ENCODE results near the gene HOXD9.

Gene HOXD9

GRCh38 chr2:176135035-176135440 is 12.5 kb downstream of the HOXD9 start:
- in situ Hi-C loops (cut with HindIII; ENCODE audit: low sequenced_read_pairs): loop anchor here (5.0 kb wide), 1 partner anchor 497 kb away; no protein-coding TSS in a partner anchor

- in situ Hi-C loops (cut with HindIII; ENCODE audit: low sequenced_read_pairs): loop anchor here (5.0 kb wide), 1 partner anchor 496 kb away; no protein-coding TSS in a partner anchor
These were observed 14.1 kb downstream of the HOXD9 start for GRCh38 chr2:176136374-176137251.

DNA sequence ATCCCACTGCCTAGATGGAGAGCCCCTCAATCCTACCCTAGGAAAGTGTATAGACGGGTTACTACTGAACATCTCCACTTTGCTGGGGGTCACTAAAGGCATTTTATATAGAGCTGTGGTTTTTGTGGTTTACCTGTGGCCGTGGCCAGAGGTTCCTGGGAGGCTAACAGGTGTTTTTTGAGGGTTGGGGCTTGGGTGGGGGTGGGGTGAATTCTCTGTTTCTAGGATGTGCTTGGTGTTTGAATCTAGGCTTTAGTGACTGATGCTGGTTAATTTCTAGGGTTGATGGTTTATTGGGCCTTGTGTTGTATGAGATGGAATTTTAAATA is 14.7 kb downstream of the HOXD9 start:
- in situ Hi-C loops (cut with HindIII; ENCODE audit: low sequenced_read_pairs): loop anchor here (5.0 kb wide), 1 partner anchor 495 kb away; no protein-coding TSS in a partner anchor

- in situ Hi-C loops (cut with HindIII; ENCODE audit: low sequenced_read_pairs): loop anchor here (5.0 kb wide), 1 partner anchor 494 kb away; no protein-coding TSS in a partner anchor
These were observed 15.4 kb downstream of the HOXD9 start for GRCh38 chr2:176137906-176138305.

GRCh38 chr2:176138526-176138922 is 16.0 kb downstream of the HOXD9 start:
- in situ Hi-C loops (cut with HindIII; ENCODE audit: low sequenced_read_pairs): loop anchor here (5.0 kb wide), 1 partner anchor 494 kb away; no protein-coding TSS in a partner anchor

GRCh38 chr2:176138923-176139660 is 16.6 kb downstream of the HOXD9 start:
- in situ Hi-C loops (cut with HindIII; ENCODE audit: low sequenced_read_pairs): loop anchor here (5.0 kb wide), 1 partner anchor 493 kb away; no protein-coding TSS in a partner anchor

DNA sequence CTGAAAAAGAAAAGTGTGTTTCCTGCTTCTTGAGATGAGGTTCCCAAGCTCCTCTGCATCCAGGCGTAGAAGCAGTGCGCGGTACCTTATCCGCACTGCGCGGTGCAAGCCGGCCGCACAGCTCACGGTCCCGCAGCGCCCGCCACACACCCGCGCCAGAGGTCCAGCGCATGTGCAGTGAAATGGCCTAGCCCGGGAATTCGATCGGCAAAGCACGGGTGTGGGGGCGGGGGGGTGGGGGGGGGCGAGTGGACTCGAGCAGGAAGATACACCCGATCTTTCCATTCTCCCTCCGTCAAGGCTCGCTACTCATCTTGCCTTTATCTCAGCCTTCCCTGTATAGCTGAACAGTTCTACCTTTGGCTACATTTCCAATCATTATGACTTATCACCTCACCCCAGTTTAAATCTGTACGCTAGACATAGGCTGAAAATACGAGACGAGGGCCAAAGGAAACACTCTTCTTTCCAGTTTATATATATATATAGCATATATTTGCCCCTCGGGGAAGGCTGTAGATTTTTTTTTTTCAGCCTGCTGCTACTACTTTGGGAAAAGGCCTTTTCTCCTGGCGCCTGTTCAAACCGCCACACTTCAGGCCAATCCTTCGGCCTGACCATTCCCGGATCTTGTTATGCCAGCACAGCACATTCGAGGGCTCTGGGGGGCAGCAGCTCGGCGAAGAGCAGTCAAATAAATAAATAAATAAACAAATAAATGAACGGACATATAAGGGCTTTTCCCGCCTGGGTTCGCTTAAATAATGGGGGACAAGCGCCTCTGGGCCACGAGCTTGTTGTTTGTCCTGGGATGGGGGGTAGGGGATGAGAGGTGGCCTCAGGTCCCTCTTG is 17.4 kb downstream of the HOXD9 start:
- in situ Hi-C loops (cut with HindIII; ENCODE audit: low sequenced_read_pairs): loop anchor here (5.0 kb wide), 1 partner anchor 492 kb away; no protein-coding TSS in a partner anchor

DNA sequence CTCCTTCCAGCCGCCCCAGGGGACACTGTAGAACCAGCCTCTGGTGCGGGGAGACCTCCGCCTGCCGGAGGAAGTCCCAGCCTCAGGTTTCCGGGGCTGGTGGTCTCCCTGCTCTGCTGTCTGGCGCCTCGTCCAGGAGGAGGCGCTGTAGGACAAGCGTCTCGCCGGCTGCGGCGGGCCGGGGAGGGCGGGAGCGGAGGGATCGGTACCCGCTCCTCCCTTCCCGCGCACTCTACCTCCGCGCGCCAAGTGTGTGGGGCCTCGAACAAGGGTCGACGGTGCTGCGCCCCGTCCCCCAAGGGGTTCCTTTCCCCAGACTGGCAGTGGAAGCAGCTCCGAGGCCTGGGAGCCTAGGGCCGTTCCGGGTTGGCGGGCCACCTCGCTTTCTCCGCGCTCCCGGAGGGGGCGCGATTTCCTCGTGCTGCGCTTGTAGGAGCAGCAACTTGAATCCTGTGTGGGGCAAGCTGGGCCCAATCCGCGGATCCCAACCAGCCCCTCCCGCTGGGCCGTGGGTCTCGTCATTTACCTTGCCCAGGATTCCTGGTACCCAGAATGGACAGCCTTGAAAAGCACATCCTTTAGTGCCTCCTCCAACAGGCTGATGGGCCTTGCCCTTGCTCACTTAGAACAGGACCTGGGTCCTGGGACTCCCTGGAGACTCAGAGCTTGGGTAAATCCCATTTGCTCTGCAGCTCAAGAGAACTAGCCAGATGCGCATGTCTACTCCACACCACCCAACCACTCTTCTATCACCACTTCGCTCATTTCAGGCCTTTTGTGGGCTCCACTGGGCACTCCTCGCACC is 18.2 kb downstream of the HOXD9 start:
- in situ Hi-C loops (cut with HindIII; ENCODE audit: low sequenced_read_pairs): no loop called here

DNA sequence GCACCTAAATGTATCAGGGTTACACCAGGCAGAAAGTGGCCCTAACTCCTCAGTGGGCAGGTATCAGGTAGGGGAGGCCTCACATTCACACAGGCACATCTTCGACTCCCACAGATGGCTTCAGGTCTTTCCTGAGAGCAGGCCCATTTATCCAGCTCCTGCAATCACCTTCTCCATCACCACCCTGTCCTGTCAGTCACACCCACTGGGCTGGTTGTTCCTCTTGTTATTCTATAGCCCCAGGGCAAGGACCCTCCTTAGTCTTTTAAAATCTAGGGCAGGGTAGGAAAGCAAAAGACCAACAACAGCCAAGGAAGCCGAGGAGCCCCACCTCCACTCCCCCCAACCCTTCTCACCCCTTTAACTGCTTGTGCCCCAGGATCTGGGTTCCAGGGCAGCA is 19.8 kb downstream of the HOXD9 start:
- in situ Hi-C loops (cut with HindIII; ENCODE audit: low sequenced_read_pairs): no loop called here

DNA sequence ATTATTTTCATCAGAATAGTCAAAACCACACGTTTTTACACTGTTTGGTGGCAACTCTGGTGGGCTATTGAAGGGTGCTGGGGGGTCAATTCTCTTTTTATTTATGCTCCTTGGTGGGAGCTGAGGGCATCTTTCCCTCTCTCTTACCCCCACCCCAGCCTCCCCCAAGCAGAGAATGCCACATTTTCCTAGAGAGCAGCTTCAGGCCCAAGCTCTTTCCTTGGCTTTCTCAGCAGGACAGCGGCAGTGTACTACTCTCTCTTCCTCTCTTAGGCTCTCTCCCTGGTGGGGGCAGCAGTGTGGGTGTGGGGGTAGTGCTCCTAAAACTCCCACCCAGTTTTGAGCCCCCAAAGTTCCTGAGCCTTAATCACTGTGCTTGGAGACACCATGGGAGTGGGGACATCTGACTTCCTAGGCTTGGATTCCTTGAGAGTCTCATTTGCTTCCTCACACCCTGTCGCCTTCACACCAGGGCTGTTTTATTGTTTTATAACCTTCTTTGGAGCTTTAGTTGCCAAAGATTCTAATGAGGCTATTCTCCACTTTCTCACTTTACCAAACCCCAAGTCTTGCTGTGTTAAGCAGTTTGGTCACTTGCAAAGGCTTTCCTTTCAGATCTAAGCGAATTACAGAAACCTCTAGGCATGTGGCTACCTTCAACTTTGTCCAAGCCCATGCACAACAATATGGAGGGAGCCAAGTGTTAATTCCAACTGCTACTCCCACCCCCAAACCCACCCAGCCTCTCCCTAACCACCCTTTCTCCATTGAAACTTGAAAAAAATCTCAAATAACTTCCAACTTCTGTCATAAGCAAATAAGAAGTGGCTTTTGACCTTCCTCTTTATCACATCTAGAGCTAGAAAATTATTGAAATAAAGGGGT is 22.8 kb downstream of the HOXD9 start:
- in situ Hi-C loops (cut with HindIII; ENCODE audit: low sequenced_read_pairs): loop anchor here (5.0 kb wide), 1 partner anchor 47 kb away; no protein-coding TSS in a partner anchor

- in situ Hi-C loops (cut with HindIII; ENCODE audit: low sequenced_read_pairs): loop anchor here (5.0 kb wide), 1 partner anchor 46 kb away; no protein-coding TSS in a partner anchor
These were observed 23.6 kb downstream of the HOXD9 start for GRCh38 chr2:176146101-176146500.

GRCh38 chr2:176146645-176147044 is 24.1 kb downstream of the HOXD9 start:
- in situ Hi-C loops (cut with HindIII; ENCODE audit: low sequenced_read_pairs): loop anchor here (5.0 kb wide), 1 partner anchor 46 kb away; no protein-coding TSS in a partner anchor

DNA sequence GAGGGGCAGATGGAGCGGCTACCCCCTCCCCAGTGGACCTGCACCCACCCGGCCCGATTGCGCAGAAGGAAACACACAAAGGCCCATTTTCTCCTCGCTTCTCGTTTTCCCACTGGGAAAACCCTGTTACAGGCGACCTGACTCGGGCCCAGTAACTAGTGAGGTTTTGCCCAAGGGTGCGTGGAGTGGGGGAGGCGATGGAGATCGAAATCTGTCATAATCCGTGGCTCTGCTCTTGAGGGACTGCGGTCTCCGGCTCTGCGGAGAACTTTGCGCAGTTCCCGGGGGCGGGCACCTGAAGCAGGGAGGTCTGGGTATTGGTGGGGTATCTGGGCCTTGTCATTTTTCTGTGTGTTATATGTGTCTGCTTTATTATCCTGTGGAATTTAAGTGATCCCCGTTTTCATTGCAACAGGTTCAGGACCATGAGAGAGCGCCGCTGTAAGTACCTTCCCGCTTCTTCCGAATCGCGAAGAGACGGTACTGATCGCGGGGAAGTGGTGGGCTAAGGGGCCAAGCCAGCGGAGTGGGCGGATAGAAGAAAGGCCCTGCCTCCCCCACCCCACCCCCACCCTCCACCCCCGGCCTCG is 24.8 kb downstream of the HOXD9 start:
- in situ Hi-C loops (cut with HindIII; ENCODE audit: low sequenced_read_pairs): loop anchor here (5.0 kb wide), 1 partner anchor 45 kb away; no protein-coding TSS in a partner anchor

DNA sequence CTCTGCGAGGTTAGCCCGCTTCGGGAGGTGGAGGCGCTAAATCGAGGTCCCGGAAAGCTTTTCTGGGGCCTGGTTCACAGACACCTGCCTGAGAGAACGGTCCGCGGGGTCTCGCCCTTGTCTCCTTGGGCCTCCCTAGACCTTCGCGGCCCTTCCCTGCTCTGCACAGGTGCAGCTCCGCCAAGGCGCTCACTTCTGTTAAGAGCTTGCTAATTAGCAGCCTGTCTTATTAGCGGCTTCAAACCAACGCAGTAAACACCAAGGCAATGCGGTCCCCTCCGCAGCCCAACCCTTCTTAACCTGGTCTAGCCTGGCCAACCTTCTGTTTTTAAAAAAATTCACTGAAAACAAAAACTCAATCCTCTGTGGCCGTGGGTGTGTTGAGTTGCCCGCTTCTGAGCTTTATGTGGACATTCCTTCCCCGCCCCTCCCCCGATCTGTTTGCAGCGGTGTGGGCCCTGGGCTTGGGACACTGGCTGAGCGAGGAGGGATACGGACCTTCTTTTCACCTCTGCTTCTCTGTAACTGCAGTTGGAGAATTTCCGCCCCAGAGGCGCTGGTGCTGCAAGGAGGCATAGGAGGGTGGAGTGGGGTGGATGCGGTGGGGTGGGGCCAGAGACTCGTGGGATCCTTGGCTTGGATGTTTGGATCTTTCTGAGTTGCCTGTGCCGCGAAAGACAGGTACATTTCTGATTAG is 25.4 kb downstream of the HOXD9 start:
- in situ Hi-C loops (cut with HindIII; ENCODE audit: low sequenced_read_pairs): loop anchor here (5.0 kb wide), 1 partner anchor 44 kb away; no protein-coding TSS in a partner anchor

- in situ Hi-C loops (cut with HindIII; ENCODE audit: low sequenced_read_pairs): loop anchor here (5.0 kb wide), 1 partner anchor 43 kb away; no protein-coding TSS in a partner anchor
These were observed 26.4 kb downstream of the HOXD9 start for GRCh38 chr2:176148751-176149421.

DNA sequence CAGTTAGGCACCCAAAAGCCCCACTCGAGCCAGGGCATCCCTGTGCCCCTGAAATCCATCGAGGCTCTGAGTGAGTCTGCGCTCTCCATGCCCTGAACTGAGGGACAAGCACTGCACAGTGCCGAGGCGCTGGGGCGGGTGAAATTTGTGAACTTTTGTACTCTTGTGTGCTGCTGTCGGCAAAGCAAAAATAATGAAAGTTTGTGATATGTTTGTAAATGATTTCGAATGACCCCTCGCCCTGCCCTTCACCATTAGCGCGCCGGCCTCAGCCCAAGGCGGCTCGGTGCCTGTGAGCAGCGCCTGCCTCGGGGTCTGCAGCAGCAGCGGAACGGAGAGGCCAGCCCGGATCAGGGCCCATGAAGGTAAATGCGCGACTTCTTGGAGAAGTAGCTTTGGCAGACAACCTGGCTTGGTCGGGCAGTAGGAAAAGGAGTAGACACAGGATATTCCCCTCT is 27.0 kb downstream of the HOXD9 start:
- in situ Hi-C loops (cut with HindIII; ENCODE audit: low sequenced_read_pairs): loop anchor here (5.0 kb wide), 1 partner anchor 43 kb away; no protein-coding TSS in a partner anchor
